Measurements from ENCODE around the gene CMTM6.

GRCh38 chr3:32495609-32496008, 7.0 kb downstream of the CMTM6 start:
- TF ChIP-seq, protein P1, sequence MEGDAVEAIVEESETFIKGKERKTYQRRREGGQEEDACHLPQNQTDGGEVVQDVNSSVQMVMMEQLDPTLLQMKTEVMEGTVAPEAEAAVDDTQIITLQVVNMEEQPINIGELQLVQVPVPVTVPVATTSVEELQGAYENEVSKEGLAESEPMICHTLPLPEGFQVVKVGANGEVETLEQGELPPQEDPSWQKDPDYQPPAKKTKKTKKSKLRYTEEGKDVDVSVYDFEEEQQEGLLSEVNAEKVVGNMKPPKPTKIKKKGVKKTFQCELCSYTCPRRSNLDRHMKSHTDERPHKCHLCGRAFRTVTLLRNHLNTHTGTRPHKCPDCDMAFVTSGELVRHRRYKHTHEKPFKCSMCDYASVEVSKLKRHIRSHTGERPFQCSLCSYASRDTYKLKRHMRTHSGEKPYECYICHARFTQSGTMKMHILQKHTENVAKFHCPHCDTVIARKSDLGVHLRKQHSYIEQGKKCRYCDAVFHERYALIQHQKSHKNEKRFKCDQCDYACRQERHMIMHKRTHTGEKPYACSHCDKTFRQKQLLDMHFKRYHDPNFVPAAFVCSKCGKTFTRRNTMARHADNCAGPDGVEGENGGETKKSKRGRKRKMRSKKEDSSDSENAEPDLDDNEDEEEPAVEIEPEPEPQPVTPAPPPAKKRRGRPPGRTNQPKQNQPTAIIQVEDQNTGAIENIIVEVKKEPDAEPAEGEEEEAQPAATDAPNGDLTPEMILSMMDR (IDR thresholded peaks at IDR 0.05), result no peak
- TF ChIP-seq POLR2A (IDR thresholded peaks at IDR 0.05) (no peak), EP300 (IDR thresholded peaks at IDR 0.05) (no peak)
